ENCODE results near the gene ADAMTS15. TPM values are rescaled to one million over a fixed set of nuclear protein-coding genes. Genes with fewer than 3 reads are reported as not detected.

ADAMTS15 gene
- total and polyA plus RNA-seq, 10 of the 15 experiments (the other 5 are each of a cell fraction or from before 2014, with no cell fraction given): not detected

- SMC1A ChIA-PET (ENCODE audit: uncharacterized antibody, unreplicated experiment): no interaction called here
- Histone ChIP-seq H3K9ac (ENCODE audit: control insufficient read depth, insufficient read depth, low read length) (no peak overlapping the region), H3K27ac (ENCODE audit: control insufficient read depth, insufficient read depth) (no peak overlapping the region), H3K4me3 (no peak overlapping the region), H3K9me3 (replicated peaks; ENCODE audit: control insufficient read depth, insufficient read depth, low read length) (no peaks in the 10 kb centered on the region), H3K27me3 (replicated peaks in 1 of 2; ENCODE audit: control insufficient read depth in 2 of 2, insufficient read depth in 2 of 2, low read length in 1 of 2) (no peaks in the 10 kb centered on the region; a peak in 2 of 4 replicates), H3K79me2 (ENCODE audit: control insufficient read depth, insufficient read depth, low read length) (no peaks in the 10 kb centered on the region), H4K20me1 (ENCODE audit: control insufficient read depth, insufficient read depth) (no peaks in the 10 kb centered on the region), H3K36me3 (ENCODE audit: control insufficient read depth in 2 of 2, insufficient read depth in 2 of 2, low read length in 1 of 2) (no peaks in the 10 kb centered on the region), H3K4me1 (ENCODE audit: control insufficient read depth, insufficient read depth, low read length) (no peaks in the 10 kb centered on the region), H3K4me2 (ENCODE audit: control insufficient read depth, insufficient read depth) (no peak overlapping the region), H2AFZ (ENCODE audit: control insufficient read depth, low read depth, low read length) (no peak overlapping the region)
- CTCF ChIA-PET: no interaction called here
- POLR2A ChIA-PET: no interaction called here
- RAD21 ChIA-PET (ENCODE audit: unreplicated experiment): no interaction called here
- intact Hi-C loops (cut with micrococcal nuclease; ENCODE audit: unreplicated experiment): no loop called here
- ATAC-seq: no peak
- 43% methylated on average over 13 of the region's 13 CpGs for WGBS (ENCODE audit: insufficient coverage, insufficient replicate concordance, low lambda C conversion rate, missing lambda C conversion rate)
- no peak for TF ChIP-seq IKZF1 (conservative IDR thresholded peaks at IDR 0.05)
- TF ChIP-seq MTA3 (IDR thresholded peaks at IDR 0.05; ENCODE audit: borderline replicate concordance, low read length): no peak
- TF ChIP-seq RB1 (IDR thresholded peaks at IDR 0.05; ENCODE audit: borderline replicate concordance): no peak
- TF ChIP-seq MTA2 (IDR thresholded peaks at IDR 0.05; ENCODE audit: low read depth): no peak
- no peak for TF ChIP-seq ZZZ3 (IDR thresholded peaks at IDR 0.05; ENCODE audit: control insufficient read depth, insufficient read length, low read depth)
- no peak for TF ChIP-seq POLR2AphosphoS2 (IDR thresholded peaks at IDR 0.05; ENCODE audit: low read depth, low read length)
- no peak for TF ChIP-seq CHD4 (IDR thresholded peaks at IDR 0.05)
- TF ChIP-seq GABPA (IDR thresholded peaks at IDR 0.05; ENCODE audit: low read depth): no peak
- no peak for TF ChIP-seq RELB (IDR thresholded peaks at IDR 0.05; ENCODE audit: low read depth)
- TF ChIP-seq, protein P1, sequence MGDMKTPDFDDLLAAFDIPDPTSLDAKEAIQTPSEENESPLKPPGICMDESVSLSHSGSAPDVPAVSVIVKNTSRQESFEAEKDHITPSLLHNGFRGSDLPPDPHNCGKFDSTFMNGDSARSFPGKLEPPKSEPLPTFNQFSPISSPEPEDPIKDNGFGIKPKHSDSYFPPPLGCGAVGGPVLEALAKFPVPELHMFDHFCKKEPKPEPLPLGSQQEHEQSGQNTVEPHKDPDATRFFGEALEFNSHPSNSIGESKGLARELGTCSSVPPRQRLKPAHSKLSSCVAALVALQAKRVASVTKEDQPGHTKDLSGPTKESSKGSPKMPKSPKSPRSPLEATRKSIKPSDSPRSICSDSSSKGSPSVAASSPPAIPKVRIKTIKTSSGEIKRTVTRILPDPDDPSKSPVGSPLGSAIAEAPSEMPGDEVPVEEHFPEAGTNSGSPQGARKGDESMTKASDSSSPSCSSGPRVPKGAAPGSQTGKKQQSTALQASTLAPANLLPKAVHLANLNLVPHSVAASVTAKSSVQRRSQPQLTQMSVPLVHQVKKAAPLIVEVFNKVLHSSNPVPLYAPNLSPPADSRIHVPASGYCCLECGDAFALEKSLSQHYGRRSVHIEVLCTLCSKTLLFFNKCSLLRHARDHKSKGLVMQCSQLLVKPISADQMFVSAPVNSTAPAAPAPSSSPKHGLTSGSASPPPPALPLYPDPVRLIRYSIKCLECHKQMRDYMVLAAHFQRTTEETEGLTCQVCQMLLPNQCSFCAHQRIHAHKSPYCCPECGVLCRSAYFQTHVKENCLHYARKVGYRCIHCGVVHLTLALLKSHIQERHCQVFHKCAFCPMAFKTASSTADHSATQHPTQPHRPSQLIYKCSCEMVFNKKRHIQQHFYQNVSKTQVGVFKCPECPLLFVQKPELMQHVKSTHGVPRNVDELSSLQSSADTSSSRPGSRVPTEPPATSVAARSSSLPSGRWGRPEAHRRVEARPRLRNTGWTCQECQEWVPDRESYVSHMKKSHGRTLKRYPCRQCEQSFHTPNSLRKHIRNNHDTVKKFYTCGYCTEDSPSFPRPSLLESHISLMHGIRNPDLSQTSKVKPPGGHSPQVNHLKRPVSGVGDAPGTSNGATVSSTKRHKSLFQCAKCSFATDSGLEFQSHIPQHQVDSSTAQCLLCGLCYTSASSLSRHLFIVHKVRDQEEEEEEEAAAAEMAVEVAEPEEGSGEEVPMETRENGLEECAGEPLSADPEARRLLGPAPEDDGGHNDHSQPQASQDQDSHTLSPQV (IDR thresholded peaks at IDR 0.05): no peak
- no peak for TF ChIP-seq CHD2 (IDR thresholded peaks at IDR 0.05; ENCODE audit: borderline replicate concordance, low read depth, low read length)
- TF ChIP-seq, protein P2, sequence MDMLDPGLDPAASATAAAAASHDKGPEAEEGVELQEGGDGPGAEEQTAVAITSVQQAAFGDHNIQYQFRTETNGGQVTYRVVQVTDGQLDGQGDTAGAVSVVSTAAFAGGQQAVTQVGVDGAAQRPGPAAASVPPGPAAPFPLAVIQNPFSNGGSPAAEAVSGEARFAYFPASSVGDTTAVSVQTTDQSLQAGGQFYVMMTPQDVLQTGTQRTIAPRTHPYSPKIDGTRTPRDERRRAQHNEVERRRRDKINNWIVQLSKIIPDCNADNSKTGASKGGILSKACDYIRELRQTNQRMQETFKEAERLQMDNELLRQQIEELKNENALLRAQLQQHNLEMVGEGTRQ (IDR thresholded peaks at IDR 0.05; ENCODE audit: borderline replicate concordance, low read depth, low read length): no peak
- TF ChIP-seq SMC3 (IDR thresholded peaks at IDR 0.05; ENCODE audit: borderline replicate concordance, low read length): no peak
- no peak for TF ChIP-seq CHD1 (IDR thresholded peaks at IDR 0.05; ENCODE audit: low read depth, low read length)
- no peak for TF ChIP-seq RELA (IDR thresholded peaks at IDR 0.05; ENCODE audit: borderline replicate concordance, partially characterized antibody)
- no peak for TF ChIP-seq TAF1 (IDR thresholded peaks at IDR 0.05; ENCODE audit: borderline replicate concordance, low read depth, low read length)
- no peak for TF ChIP-seq ZNF24 (IDR thresholded peaks at IDR 0.05)
- no peak for TF ChIP-seq PAX5 (IDR thresholded peaks at IDR 0.05; ENCODE audit: borderline replicate concordance, low read depth, low read length)
- in situ Hi-C loops (cut with MboI): no loop called here
- BruUV-seq (replicated peaks): no TSS peak
- no peak for FAIRE-seq
- no peak for DNase-seq (ENCODE audit: low read depth, low spot score)
Measured at GRCh38 chr11:130487924-130488815, 39.7 kb downstream of the ADAMTS15 start.
